Subcutaneous abdominal adipose tissue (tissue), 5 donors: ENCODE data around the gene BTN3A1.
"Not testable (repeated sequence)": the region's sequence is repeated elsewhere in the genome, so short reads cannot be mapped to it uniquely, and the experiment has no call there.

Source experiments
- H3K27ac ChIP-seq: one replicate; pipeline ENCODE4 v1.7.0; 2013; ENCODE audit warnings: low read depth, mild to moderate bottlenecking, inconsistent platforms, low read length, moderate library complexity
- H3K27me3 ChIP-seq, 5 donors: one replicate each; pipeline ENCODE4 v1.7.0; 2013; ENCODE audit warnings: low read length in 5 of 5, inconsistent platforms in 1 of 5; ENCODE audit not compliant: control insufficient read depth in 5 of 5, insufficient read depth in 4 of 5
- H3K36me3 ChIP-seq, 5 donors: one replicate each; pipeline ENCODE4 v1.7.0; 2013; ENCODE audit warnings: low read length in 5 of 5; ENCODE audit not compliant: control insufficient read depth in 5 of 5, insufficient read depth in 5 of 5
- H3K4me1 ChIP-seq, 5 donors: one replicate each; pipeline ENCODE4 v1.7.0; 2013; ENCODE audit warnings: low read length in 5 of 5, mild to moderate bottlenecking in 3 of 5, moderate library complexity in 1 of 5; ENCODE audit not compliant: control insufficient read depth in 5 of 5, insufficient read depth in 5 of 5
- H3K4me3 ChIP-seq, 5 donors: one replicate each; pipeline ENCODE4 v1.7.0; 2013; ENCODE audit warnings: low read length in 5 of 5, low read depth in 1 of 5
- H3K9ac ChIP-seq, 5 donors: one replicate each; pipeline ENCODE4 v1.7.0; 2013; ENCODE audit warnings: low read length in 5 of 5, mild to moderate bottlenecking in 4 of 5, moderate library complexity in 3 of 5
- H3K9me3 ChIP-seq, 5 donors: one replicate each; pipeline ENCODE4 v1.7.0; 2013; ENCODE audit warnings: low read length in 5 of 5; ENCODE audit not compliant: control insufficient read depth in 5 of 5
- donor health status: healthy.
- donor health status: healthy.
- donor health status: healthy.
- donor health status: healthy.
- donor health status: healthy.

The BTN3A1 gene

DNA sequence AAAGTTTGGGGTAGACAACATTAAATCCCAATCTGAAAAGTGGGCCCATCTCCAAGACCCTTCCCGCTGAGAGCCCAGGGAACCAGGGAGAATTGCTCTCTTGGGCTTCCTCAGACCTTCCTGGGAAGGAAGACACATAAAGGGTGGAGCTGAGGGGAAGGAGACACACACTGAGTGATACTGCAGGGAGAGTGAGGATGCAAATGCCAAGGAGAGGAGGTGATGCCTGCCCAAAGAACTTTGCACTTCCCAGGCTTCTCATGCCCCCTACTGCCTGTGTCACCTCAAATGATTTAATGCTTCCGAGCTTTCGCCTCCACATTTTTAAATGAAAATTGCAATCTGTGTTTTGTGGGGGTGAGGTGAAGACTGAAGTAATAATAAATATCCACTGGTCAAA, 48.2 kb downstream of the BTN3A1 start:
- no peak overlapping the region for H3K4me3 ChIP-seq
- H3K9ac ChIP-seq = no peak overlapping the region
- peaks cover 0 to 15% (median 3%) of the 10 kb centered on the region in 5 donors for H3K4me1 ChIP-seq
- no peak overlapping the region for H3K27ac ChIP-seq
- no peaks in the 10 kb centered on the region for H3K9me3 ChIP-seq
- H3K36me3 ChIP-seq = peaks cover 0 to 44% (median 17%) of the 10 kb centered on the region in 5 donors
- no peaks in the 10 kb centered on the region for H3K27me3 ChIP-seq

GRCh38 chr6:26452631-26453235, 50.7 kb downstream of the BTN3A1 start:
- no peak overlapping the region for H3K27ac ChIP-seq
- H3K4me1 ChIP-seq = peaks cover 0 to 18% (median 8%) of the 10 kb centered on the region in 5 donors
- H3K9me3 ChIP-seq = no peaks in the 10 kb centered on the region
- H3K4me3 ChIP-seq = no peak overlapping the region
- H3K27me3 ChIP-seq = no peaks in the 10 kb centered on the region
- no peak overlapping the region for H3K9ac ChIP-seq
- H3K36me3 ChIP-seq = peaks cover 0 to 42% (median 15%) of the 10 kb centered on the region in 5 donors

DNA sequence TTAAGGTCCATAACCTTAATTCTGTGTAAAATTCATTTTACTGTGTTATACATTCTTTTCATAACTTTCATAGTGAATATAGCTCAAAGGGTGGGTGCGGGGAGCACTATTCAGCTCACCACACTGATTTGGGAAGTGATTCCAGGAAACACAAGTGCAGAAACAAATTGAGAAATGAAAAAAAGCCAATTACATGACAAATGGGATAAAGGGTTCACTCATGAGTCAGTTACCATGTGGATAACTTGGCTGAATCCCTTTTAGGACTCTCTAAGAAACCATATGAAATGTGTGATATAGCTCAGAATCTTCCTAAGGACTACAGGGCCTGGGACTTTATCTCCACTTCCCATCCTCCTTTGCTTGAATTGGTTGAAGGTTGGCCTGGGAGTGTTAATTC, 52.6 kb downstream of the BTN3A1 start:
- no peak overlapping the region for H3K27ac ChIP-seq
- no peaks in the 10 kb centered on the region for H3K27me3 ChIP-seq

DNA sequence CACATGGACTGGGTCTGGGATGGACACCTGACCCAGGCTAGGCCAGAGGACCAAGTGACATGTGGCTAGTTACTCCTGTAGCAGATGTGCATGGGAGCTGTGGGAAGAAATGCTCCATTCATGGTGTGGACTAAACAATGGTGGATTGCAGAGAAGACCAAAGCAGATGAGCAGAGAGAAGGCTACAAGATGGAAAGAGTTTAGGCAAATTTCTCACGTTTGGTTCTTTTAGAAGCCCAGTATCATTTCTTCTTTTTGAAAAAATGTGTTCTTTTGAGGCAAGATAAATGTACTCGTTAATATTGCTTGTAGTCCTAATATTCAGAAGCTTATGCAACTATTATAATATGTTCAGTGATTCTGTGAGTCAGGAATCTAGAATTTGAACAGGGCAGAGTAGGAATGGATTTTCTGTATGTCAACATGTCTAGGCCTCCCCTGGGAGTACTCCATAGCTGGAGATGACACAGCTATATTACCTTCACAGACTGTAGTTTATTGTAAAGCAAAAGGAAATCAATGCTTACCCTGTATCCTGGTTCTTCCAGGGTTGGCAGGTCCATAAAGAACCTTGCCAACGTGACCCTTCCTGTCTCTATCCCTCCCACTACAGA, 53.4 kb downstream of the BTN3A1 start:
- Histone ChIP-seq H3K27ac (no peak overlapping the region), H3K4me3 (no peak overlapping the region), H3K36me3 (peaks cover 0 to 31% (median 11%) of the 10 kb centered on the region in 5 donors), H3K27me3 (no peaks in the 10 kb centered on the region), H3K9me3 (no peaks in the 10 kb centered on the region), H3K4me1 (peaks cover 4 to 43% (median 27%) of the 10 kb centered on the region in 5 donors), H3K9ac (no peak overlapping the region)

More for the DNA sequence above, 52.6 kb downstream of the BTN3A1 start:
- Histone ChIP-seq H3K36me3 (peaks cover 0 to 31% (median 11%) of the 10 kb centered on the region in 5 donors), H3K9me3 (no peaks in the 10 kb centered on the region), H3K4me1 (peaks cover 4 to 35% (median 21%) of the 10 kb centered on the region in 5 donors), H3K4me3 (no peak overlapping the region), H3K9ac (no peak overlapping the region)

GRCh38 chr6:26457264-26457805, 55.3 kb downstream of the BTN3A1 start:
- no peaks in the 10 kb centered on the region for H3K27me3 ChIP-seq
- H3K4me1 ChIP-seq = peaks cover 4 to 53% (median 38%) of the 10 kb centered on the region in 5 donors
- no peaks in the 10 kb centered on the region for H3K9me3 ChIP-seq
- peaks cover 0 to 28% (median 18%) of the 10 kb centered on the region in 5 donors for H3K36me3 ChIP-seq
- H3K9ac ChIP-seq = peak overlapping the region in 4 of 5 donors; percentile 91 to 95 (median 94)
- H3K4me3 ChIP-seq = peak overlapping the region; percentile 94 to 97 (median 96)
- peak overlapping the region; percentile 96 for H3K27ac ChIP-seq

- Histone ChIP-seq H3K27ac (peak within 1 kb of the TSS; percentile 96), H3K27me3 (no peaks in the 10 kb centered on the region), H3K36me3 (peaks cover 4 to 35% (median 25%) of the 10 kb centered on the region in 5 donors), H3K9me3 (no peaks in the 10 kb centered on the region), H3K9ac (peak within 1 kb of the TSS; percentile 91 to 99 (median 94)), H3K4me3 (peak within 1 kb of the TSS; percentile 94 to 97 (median 96)), H3K4me1 (peaks cover 4 to 53% (median 38%) of the 10 kb centered on the region in 5 donors)
Observed at GRCh38 chr6:26457806-26458688, 56.0 kb downstream of the BTN3A1 start, which contains the start of gene BTN2A1. TSS of gene BTN2A1 (plus strand) at chr6:26457955. CDS start at chr6:26458637, 682 bp downstream.

GRCh38 chr6:26459023-26459810, 57.1 kb downstream of the BTN3A1 start:
- no peaks in the 10 kb centered on the region for H3K27me3 ChIP-seq
- no peaks in the 10 kb centered on the region for H3K9me3 ChIP-seq
- H3K27ac ChIP-seq = no peak overlapping the region
- peak overlapping the region in 3 of 5 donors; percentile 43 to 91 (median 52) for H3K9ac ChIP-seq
- H3K4me3 ChIP-seq = peak overlapping the region in 4 of 5 donors; percentile 42 to 97 (median 72)
- peaks cover 7 to 46% (median 37%) of the 10 kb centered on the region in 5 donors for H3K36me3 ChIP-seq
- peaks cover 4 to 53% (median 38%) of the 10 kb centered on the region in 5 donors for H3K4me1 ChIP-seq

- H3K9me3 ChIP-seq, H3K27ac ChIP-seq, H3K9ac ChIP-seq, H3K27me3 ChIP-seq: not testable (repeated sequence)
- peaks cover 4 to 47% (median 38%) of the 10 kb centered on the region in 5 donors for H3K4me1 ChIP-seq
- H3K36me3 ChIP-seq = peaks cover 17 to 68% (median 58%) of the 10 kb centered on the region in 5 donors
- peak overlapping the region in 1 of 5 donors; percentile 28 for H3K4me3 ChIP-seq
Observed at GRCh38 chr6:26461353-26461752, 59.3 kb downstream of the BTN3A1 start.

- Histone ChIP-seq H3K4me3 (no peak overlapping the region), H3K9me3 (no peaks in the 10 kb centered on the region), H3K4me1 (peaks cover 3 to 27% (median 24%) of the 10 kb centered on the region in 5 donors), H3K27me3 (no peaks in the 10 kb centered on the region), H3K36me3 (peaks cover 23 to 94% (median 84%) of the 10 kb centered on the region in 5 donors), H3K27ac (no peak overlapping the region), H3K9ac (no peak overlapping the region)
Observed at GRCh38 chr6:26464014-26464413, 61.9 kb downstream of the BTN3A1 start.
